Liver (tissue), 3 donors: ENCODE results near the gene SHMT2.

Experiments used
- EGR1 ChIP-seq, 2 donors: IDR thresholded peaks; 2 replicates each; pipeline ENCODE4 v1.6.1; 2016 to 2018; ENCODE audit warnings: antibody characterized with exemption in 2 of 2, low read depth in 2 of 2
- GABPA ChIP-seq, 2 donors: IDR thresholded peaks in 1 of 2; conservative IDR thresholded peaks in 1 of 2; 2 replicates each; pipeline ENCODE4 v1.6.1; 2016; ENCODE audit warnings: antibody characterized with exemption in 2 of 2, mild to moderate bottlenecking in 1 of 2, moderate library complexity in 1 of 2
- JUND ChIP-seq, 2 donors: IDR thresholded peaks; 2 replicates each; pipeline ENCODE4 v1.6.1; 2016; ENCODE audit warnings: antibody characterized with exemption in 2 of 2
- RAD21 ChIP-seq, 2 donors: IDR thresholded peaks; 2 replicates each; pipeline ENCODE4 v1.6.1; 2016; ENCODE audit warnings: antibody characterized with exemption in 2 of 2, mild to moderate bottlenecking in 2 of 2
- RXRA ChIP-seq, 2 donors: IDR thresholded peaks; 2 replicates each; pipeline ENCODE4 v1.6.1; 2017 to 2018; ENCODE audit warnings: antibody characterized with exemption in 2 of 2, mild to moderate bottlenecking in 1 of 2
- SP1 ChIP-seq: IDR thresholded peaks from 2 replicates; pipeline ENCODE4 v1.6.1; 2018; ENCODE audit warnings: antibody characterized with exemption, mild to moderate bottlenecking
- TAF1 ChIP-seq: conservative IDR thresholded peaks from 2 replicates; pipeline ENCODE4 v1.6.1; 2016; ENCODE audit warnings: antibody characterized with exemption, mild to moderate bottlenecking
- YY1 ChIP-seq: IDR thresholded peaks from 2 replicates; pipeline ENCODE4 v1.6.1; 2016; ENCODE audit warnings: antibody characterized with exemption, mild to moderate bottlenecking
- TF ChIP-seq, protein P1 (sequence below): fragments of 150-350 bp; IDR thresholded peaks from 2 replicates; pipeline ENCODE4 v1.5.1; 2017; ENCODE audit warnings: improper control_type of control experiment, low read depth, low read length; ENCODE audit not compliant: missing input control
- TF ChIP-seq, protein P2 (sequence below): IDR thresholded peaks from 2 replicates; pipeline ENCODE4 v1.6.1; 2016; ENCODE audit warnings: antibody characterized with exemption, mild to moderate bottlenecking
- TF ChIP-seq, protein P3 (sequence below): IDR thresholded peaks from 2 replicates; pipeline ENCODE4 v1.6.1; 2016; ENCODE audit warnings: antibody characterized with exemption
- TF ChIP-seq, protein P4 (sequence below): IDR thresholded peaks from 2 replicates; pipeline ENCODE4 v1.6.1; 2016; ENCODE audit warnings: antibody characterized with exemption
- TF ChIP-seq, protein P5 (sequence below): IDR thresholded peaks from 2 replicates; pipeline ENCODE4 v1.6.1; 2016; ENCODE audit warnings: antibody characterized with exemption
- donor health status: healthy.
- donor health status: healthy.

DNA sequence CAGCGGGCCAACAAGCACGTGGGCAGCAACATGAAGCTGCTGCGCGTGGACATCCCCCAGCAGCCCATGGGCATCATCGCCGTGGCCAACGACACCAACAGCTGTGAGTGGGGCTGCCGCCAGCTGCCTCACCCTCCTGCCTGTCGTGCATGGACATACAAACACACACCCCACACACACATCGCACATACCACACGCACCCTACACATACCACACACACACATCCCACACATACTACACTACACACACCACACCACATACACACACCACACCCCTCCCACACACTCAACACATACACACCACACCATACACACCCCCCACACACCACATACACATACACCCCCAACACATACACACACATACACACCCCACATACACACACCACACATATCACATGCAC lies 38.1 kb upstream of the SHMT2 start:
- TF ChIP-seq, protein P1, sequence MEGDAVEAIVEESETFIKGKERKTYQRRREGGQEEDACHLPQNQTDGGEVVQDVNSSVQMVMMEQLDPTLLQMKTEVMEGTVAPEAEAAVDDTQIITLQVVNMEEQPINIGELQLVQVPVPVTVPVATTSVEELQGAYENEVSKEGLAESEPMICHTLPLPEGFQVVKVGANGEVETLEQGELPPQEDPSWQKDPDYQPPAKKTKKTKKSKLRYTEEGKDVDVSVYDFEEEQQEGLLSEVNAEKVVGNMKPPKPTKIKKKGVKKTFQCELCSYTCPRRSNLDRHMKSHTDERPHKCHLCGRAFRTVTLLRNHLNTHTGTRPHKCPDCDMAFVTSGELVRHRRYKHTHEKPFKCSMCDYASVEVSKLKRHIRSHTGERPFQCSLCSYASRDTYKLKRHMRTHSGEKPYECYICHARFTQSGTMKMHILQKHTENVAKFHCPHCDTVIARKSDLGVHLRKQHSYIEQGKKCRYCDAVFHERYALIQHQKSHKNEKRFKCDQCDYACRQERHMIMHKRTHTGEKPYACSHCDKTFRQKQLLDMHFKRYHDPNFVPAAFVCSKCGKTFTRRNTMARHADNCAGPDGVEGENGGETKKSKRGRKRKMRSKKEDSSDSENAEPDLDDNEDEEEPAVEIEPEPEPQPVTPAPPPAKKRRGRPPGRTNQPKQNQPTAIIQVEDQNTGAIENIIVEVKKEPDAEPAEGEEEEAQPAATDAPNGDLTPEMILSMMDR = no peak
- TF ChIP-seq, protein P2, sequence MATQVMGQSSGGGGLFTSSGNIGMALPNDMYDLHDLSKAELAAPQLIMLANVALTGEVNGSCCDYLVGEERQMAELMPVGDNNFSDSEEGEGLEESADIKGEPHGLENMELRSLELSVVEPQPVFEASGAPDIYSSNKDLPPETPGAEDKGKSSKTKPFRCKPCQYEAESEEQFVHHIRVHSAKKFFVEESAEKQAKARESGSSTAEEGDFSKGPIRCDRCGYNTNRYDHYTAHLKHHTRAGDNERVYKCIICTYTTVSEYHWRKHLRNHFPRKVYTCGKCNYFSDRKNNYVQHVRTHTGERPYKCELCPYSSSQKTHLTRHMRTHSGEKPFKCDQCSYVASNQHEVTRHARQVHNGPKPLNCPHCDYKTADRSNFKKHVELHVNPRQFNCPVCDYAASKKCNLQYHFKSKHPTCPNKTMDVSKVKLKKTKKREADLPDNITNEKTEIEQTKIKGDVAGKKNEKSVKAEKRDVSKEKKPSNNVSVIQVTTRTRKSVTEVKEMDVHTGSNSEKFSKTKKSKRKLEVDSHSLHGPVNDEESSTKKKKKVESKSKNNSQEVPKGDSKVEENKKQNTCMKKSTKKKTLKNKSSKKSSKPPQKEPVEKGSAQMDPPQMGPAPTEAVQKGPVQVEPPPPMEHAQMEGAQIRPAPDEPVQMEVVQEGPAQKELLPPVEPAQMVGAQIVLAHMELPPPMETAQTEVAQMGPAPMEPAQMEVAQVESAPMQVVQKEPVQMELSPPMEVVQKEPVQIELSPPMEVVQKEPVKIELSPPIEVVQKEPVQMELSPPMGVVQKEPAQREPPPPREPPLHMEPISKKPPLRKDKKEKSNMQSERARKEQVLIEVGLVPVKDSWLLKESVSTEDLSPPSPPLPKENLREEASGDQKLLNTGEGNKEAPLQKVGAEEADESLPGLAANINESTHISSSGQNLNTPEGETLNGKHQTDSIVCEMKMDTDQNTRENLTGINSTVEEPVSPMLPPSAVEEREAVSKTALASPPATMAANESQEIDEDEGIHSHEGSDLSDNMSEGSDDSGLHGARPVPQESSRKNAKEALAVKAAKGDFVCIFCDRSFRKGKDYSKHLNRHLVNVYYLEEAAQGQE = no peak
- TF ChIP-seq TAF1 (no peak), GABPA (IDR thresholded peaks at IDR 0.05 in 1 of 2, conservative IDR thresholded peaks at IDR 0.05 in 1 of 2) (no peak), YY1 (no peak), JUND (IDR thresholded peaks at IDR 0.05) (no peak), EGR1 (IDR thresholded peaks at IDR 0.05; ENCODE audit: low read depth in 2 of 2) (no peak), RAD21 (IDR thresholded peaks at IDR 0.05) (no peak), SP1 (no peak), RXRA (IDR thresholded peaks at IDR 0.05) (no peak)
- TF ChIP-seq, protein P3, sequence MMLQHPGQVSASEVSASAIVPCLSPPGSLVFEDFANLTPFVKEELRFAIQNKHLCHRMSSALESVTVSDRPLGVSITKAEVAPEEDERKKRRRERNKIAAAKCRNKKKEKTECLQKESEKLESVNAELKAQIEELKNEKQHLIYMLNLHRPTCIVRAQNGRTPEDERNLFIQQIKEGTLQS = no peak
- TF ChIP-seq, protein P4, sequence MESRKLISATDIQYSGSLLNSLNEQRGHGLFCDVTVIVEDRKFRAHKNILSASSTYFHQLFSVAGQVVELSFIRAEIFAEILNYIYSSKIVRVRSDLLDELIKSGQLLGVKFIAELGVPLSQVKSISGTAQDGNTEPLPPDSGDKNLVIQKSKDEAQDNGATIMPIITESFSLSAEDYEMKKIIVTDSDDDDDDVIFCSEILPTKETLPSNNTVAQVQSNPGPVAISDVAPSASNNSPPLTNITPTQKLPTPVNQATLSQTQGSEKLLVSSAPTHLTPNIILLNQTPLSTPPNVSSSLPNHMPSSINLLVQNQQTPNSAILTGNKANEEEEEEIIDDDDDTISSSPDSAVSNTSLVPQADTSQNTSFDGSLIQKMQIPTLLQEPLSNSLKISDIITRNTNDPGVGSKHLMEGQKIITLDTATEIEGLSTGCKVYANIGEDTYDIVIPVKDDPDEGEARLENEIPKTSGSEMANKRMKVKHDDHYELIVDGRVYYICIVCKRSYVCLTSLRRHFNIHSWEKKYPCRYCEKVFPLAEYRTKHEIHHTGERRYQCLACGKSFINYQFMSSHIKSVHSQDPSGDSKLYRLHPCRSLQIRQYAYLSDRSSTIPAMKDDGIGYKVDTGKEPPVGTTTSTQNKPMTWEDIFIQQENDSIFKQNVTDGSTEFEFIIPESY = no peak
- TF ChIP-seq, protein P5, sequence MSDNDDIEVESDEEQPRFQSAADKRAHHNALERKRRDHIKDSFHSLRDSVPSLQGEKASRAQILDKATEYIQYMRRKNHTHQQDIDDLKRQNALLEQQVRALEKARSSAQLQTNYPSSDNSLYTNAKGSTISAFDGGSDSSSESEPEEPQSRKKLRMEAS = no peak
